SU-DHL-6 (cell line): Measurements from ENCODE around the gene TBCK.

Source experiments
- EZH2phosphoT487 ChIP-seq: fragments of 200-600 bp; sonication (generic), shearing (Covaris generic); conservative IDR thresholded peaks from 2 replicates; pipeline ENCODE4 v1.6.1; 2018; ENCODE audit warnings: mild to moderate bottlenecking, antibody characterized with exemption, low read length, moderate library complexity, mixed read lengths
- TF ChIP-seq, protein P1 (sequence below): fragments of 200-600 bp; sonication (generic); IDR thresholded peaks from one replicate; pipeline ENCODE4 v1.5.1; 2017; ENCODE audit warnings: antibody characterized with exemption, mild to moderate bottlenecking, low read length, moderate library complexity; ENCODE audit not compliant: insufficient read depth, poor library complexity, severe bottlenecking

DNA sequence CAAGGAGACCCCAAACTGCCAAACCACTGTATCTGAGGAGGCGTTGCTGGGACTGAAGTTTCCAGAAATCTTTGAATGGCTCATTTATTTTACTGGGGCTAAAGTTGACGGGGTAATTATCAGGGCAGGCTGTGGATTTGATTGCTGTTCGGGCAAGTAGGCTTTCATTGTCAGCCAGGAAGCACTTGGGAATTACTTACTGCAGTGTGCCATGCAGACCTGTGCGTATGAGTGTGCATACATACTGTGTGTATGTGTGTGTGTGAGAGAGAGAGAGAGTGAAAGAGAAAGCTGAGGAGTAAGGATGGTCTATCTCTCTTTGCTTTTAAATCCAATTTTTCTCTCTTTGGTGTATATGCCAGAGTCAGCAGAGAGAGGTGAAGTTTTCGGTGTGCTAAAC lies 298.0 kb downstream of the TBCK start:
- TF ChIP-seq, protein P1, sequence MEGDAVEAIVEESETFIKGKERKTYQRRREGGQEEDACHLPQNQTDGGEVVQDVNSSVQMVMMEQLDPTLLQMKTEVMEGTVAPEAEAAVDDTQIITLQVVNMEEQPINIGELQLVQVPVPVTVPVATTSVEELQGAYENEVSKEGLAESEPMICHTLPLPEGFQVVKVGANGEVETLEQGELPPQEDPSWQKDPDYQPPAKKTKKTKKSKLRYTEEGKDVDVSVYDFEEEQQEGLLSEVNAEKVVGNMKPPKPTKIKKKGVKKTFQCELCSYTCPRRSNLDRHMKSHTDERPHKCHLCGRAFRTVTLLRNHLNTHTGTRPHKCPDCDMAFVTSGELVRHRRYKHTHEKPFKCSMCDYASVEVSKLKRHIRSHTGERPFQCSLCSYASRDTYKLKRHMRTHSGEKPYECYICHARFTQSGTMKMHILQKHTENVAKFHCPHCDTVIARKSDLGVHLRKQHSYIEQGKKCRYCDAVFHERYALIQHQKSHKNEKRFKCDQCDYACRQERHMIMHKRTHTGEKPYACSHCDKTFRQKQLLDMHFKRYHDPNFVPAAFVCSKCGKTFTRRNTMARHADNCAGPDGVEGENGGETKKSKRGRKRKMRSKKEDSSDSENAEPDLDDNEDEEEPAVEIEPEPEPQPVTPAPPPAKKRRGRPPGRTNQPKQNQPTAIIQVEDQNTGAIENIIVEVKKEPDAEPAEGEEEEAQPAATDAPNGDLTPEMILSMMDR: no peak
- TF ChIP-seq EZH2phosphoT487: no peak
